Measurements from ENCODE around the gene CRIP1. TPM values are rescaled to one million over a fixed set of nuclear protein-coding genes. Genes with fewer than 3 reads are reported as not detected.
A peak's percentile ranks its signal among the peaks of the same experiment; 100 is the strongest.

The CRIP1 gene
- total and polyA plus RNA-seq, 8 donors, result 71.5 to 281 (median 112) TPM

DNA sequence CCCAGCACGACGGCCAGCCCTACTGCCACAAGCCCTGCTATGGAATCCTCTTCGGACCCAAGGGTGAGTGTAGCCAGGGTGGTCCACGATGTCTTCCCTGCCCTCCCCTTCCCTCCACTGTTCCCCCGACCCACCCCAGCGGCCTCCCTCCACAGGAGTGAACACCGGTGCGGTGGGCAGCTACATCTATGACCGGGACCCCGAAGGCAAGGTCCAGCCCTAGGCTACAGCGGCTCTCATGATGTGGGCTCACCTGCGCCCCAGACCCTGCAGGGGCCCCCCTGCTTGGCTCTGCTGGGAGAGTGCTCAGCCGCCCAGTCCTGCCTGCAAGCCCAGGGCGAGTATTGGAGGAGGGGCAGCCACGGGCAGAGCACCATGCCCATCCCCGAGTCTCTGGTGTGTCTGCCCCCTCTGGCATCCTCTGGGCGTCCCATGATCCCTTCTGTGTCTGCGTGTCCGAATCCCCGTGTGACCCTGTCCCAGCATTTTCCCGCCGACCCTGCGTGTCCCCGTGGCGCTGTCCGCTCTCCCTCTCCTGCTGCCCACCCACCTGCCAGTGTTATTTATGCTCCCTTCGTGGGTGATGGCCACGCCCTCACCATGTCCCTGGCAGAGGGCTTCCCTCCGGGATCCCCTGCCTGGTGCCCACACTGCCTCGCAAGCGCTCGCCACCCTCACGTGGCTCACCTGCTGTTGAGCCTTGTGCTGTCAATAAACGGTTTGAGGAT is 7.1 kb upstream of the CRIP1 start:
- H3K4me3 ChIP-seq, result no peak overlapping the region
- peaks cover 0 to 18% of the 10 kb centered on the region in 2 donors for H3K36me3 ChIP-seq
- ATAC-seq (no peak), DNase-seq (no peak)
- no peak for TF ChIP-seq CTCF (IDR thresholded peaks at IDR 0.05)
- H3K27ac ChIP-seq, result no peak overlapping the region
- H3K27me3 ChIP-seq, result peaks cover 0 to 82% of the 10 kb centered on the region in 2 donors
- peaks cover 44 to 86% of the 10 kb centered on the region in 2 donors for H3K4me1 ChIP-seq
- H3K9me3 ChIP-seq, result no peaks in the 10 kb centered on the region
- intact Hi-C loops (cut with DNase I), result no loop called here

- ATAC-seq (no peak), DNase-seq (no peak)
- H3K27ac ChIP-seq, result peak overlapping the region; percentile 92 to 97
- no peak for TF ChIP-seq CTCF (IDR thresholded peaks at IDR 0.05)
- no peaks in the 10 kb centered on the region for H3K9me3 ChIP-seq
- H3K36me3 ChIP-seq, result peaks cover 0 to 18% of the 10 kb centered on the region in 2 donors
- H3K4me1 ChIP-seq, result peaks cover 48 to 86% of the 10 kb centered on the region in 2 donors
- H3K4me3 ChIP-seq, result no peak overlapping the region
- intact Hi-C loops (cut with DNase I), result no loop called here
- H3K27me3 ChIP-seq, result peaks cover 0 to 82% of the 10 kb centered on the region in 2 donors
These were observed 6.4 kb upstream of the CRIP1 start for GRCh38 chr14:105480199-105480746.

- Histone ChIP-seq H3K27me3 (peaks cover 0 to 82% of the 10 kb centered on the region in 2 donors), H3K9me3 (no peaks in the 10 kb centered on the region), H3K4me3 (peak overlapping the region; percentile 15), H3K36me3 (peaks cover 0 to 18% of the 10 kb centered on the region in 2 donors), H3K4me1 (peaks cover 53 to 86% of the 10 kb centered on the region in 2 donors), H3K27ac (peak overlapping the region; percentile 92 to 97)
- DNase-seq (peak; percentile 88 to 96 (median 94)), ATAC-seq (peak; percentile 83)
- intact Hi-C loops (cut with DNase I), result no loop called here
- TF ChIP-seq CTCF (IDR thresholded peaks at IDR 0.05), result peak; percentile 100
These were observed 5.6 kb upstream of the CRIP1 start for GRCh38 chr14:105480807-105481801.

GRCh38 chr14:105481886-105482457 is 4.7 kb upstream of the CRIP1 start:
- peaks cover 54 to 86% of the 10 kb centered on the region in 2 donors for H3K4me1 ChIP-seq
- peaks cover 0 to 18% of the 10 kb centered on the region in 2 donors for H3K36me3 ChIP-seq
- no peaks in the 10 kb centered on the region for H3K9me3 ChIP-seq
- no peak for TF ChIP-seq CTCF (IDR thresholded peaks at IDR 0.05)
- peak overlapping the region; percentile 92 to 97 for H3K27ac ChIP-seq
- peak overlapping the region; percentile 15 for H3K4me3 ChIP-seq
- peak; percentile 95 to 98 (median 96) for DNase-seq
- H3K27me3 ChIP-seq, result peaks cover 0 to 82% of the 10 kb centered on the region in 2 donors
- peak; percentile 67 for ATAC-seq
- intact Hi-C loops (cut with DNase I), result no loop called here

Measured in left lung (tissue), 10 donors.